ENCODE results near the gene VAC14. TPM values are rescaled to one million over a fixed set of nuclear protein-coding genes. Genes with fewer than 3 reads are reported as not detected.

VAC14 gene
- total and polyA plus RNA-seq, 2 experiments from 2014 or later, result 42.3 to 77.7 TPM

- TF ChIP-seq REST (IDR thresholded peaks at IDR 0.05; ENCODE audit: unreplicated experiment) (no peak), NANOG (IDR thresholded peaks at IDR 0.05; ENCODE audit: borderline replicate concordance) (no peak), ZNF114 (CRISPR knock-in tag; IDR thresholded peaks at IDR 0.05) (no peak)
Measured at GRCh38 chr16:70736465-70737376, 64.2 kb downstream of the VAC14 start (continued).

- Histone ChIP-seq H3K9me2 (ENCODE audit: insufficient read depth) (0 out of 2 replicates have a peak, but pooled peaks cover 2% of the 10 kb centered on the region), H3K4me2 (no peak overlapping the region), H2AFZ (no peak overlapping the region), H4K20me1 (replicated peaks; ENCODE audit: insufficient read depth) (no peaks in the 10 kb centered on the region), H3K79me2 (replicated peaks; ENCODE audit: insufficient read depth) (no peaks in the 10 kb centered on the region), H3K4me3 (no peak overlapping the region), H3K36me3 (ENCODE audit: insufficient read depth) (no peaks in the 10 kb centered on the region), H3K27me3 (ENCODE audit: insufficient read depth) (no peaks in the 10 kb centered on the region), H3F3A (replicated peaks; ENCODE audit: low read depth) (no peaks in the 10 kb centered on the region), H3K4me1 (ENCODE audit: insufficient read depth) (no peaks in the 10 kb centered on the region; the same call in 1 of the 2 replicates), H3K27ac (ENCODE audit: low read depth) (no peak overlapping the region)
- TF ChIP-seq POLR2AphosphoS5 (IDR thresholded peaks at IDR 0.05; ENCODE audit: low read depth) (no peak), NANOG (IDR thresholded peaks at IDR 0.05; ENCODE audit: borderline replicate concordance) (no peak), CREB1 (CRISPR knock-in tag; IDR thresholded peaks at IDR 0.05; ENCODE audit: low read depth) (no peak), EZH2 (IDR thresholded peaks at IDR 0.05; ENCODE audit: low read depth, unreplicated experiment) (no peak), CTCF (conservative IDR thresholded peaks at IDR 0.05; ENCODE audit: low read depth in 2 of 2) (no peak), ZNF331 (CRISPR knock-in tag; IDR thresholded peaks at IDR 0.05; ENCODE audit: low read depth) (no peak)
- DNase-seq (ENCODE audit: low spot score) (peak; percentile 51), ATAC-seq (peak; percentile 43)
- Mint-ChIP-seq H3K9me3 (no peaks in the 10 kb centered on the region; the same call in 2 of the 3 replicates), H3K27me3 (ENCODE audit: insufficient read depth, low read depth, poor library complexity) (peaks cover 14% of the 10 kb centered on the region), H3K36me3 (ENCODE audit: low read depth) (peaks cover 11% of the 10 kb centered on the region), H3K27ac (peak overlapping the region; percentile 82; the same call in 1 of the 2 replicates), H3K4me3 (no peak overlapping the region), H3K4me1 (peaks cover 26% of the 10 kb centered on the region)
Measured at GRCh38 chr16:70735141-70735979, 65.6 kb downstream of the VAC14 start.

All from GM23338 (cell line).